Choroid plexus epithelial cell (primary cell): Measurements from ENCODE around the gene TMPRSS2.

Experiments
- DNase-seq: peaks from one replicate; pipeline ENCODE4 v3.0.0-alpha.2; 2010; ENCODE audit warnings: low read depth
- H3K4me3 ChIP-seq: 2 replicates; pipeline ENCODE4 v1.5.1; 2011; ENCODE audit warnings: low read depth, mild to moderate bottlenecking, control low read depth, low read length, moderate library complexity
- TF ChIP-seq, protein P1 (sequence below): conservative IDR thresholded peaks from 2 replicates; pipeline ENCODE4 v1.5.1; 2011; ENCODE audit warnings: low read depth, mild to moderate bottlenecking, control low read depth, inconsistent platforms, low read length, moderate library complexity

The TMPRSS2 gene

DNA sequence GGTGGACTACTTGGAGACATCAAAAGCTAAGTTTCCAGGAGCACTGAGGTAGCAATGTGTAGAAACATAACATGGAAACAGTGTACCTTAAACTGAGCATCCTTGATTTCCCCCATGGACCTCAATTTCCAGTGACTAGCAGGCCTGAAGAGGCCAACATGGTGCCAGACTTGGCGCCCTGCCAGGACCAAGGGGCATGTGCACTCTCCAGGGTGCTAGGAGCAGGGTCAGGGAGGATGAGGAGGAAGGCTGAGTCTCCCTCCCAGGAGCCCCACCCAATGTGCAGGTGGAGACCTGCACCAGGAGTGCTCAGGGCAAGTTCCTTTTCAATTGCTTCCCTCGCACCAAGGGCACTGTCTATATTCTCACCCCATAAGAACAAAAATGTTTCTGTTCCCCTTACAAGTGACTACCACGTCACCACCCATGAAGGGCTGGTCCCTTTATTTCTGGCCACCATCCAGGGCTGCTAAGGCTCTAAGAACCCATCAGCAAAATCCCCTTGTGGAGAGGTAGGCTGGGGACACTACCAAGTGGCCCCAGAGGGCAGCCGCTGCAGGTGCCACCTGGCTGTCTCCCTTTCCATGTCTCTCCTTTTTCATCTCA is 42.7 kb downstream of the TMPRSS2 start:
- TF ChIP-seq, protein P1, sequence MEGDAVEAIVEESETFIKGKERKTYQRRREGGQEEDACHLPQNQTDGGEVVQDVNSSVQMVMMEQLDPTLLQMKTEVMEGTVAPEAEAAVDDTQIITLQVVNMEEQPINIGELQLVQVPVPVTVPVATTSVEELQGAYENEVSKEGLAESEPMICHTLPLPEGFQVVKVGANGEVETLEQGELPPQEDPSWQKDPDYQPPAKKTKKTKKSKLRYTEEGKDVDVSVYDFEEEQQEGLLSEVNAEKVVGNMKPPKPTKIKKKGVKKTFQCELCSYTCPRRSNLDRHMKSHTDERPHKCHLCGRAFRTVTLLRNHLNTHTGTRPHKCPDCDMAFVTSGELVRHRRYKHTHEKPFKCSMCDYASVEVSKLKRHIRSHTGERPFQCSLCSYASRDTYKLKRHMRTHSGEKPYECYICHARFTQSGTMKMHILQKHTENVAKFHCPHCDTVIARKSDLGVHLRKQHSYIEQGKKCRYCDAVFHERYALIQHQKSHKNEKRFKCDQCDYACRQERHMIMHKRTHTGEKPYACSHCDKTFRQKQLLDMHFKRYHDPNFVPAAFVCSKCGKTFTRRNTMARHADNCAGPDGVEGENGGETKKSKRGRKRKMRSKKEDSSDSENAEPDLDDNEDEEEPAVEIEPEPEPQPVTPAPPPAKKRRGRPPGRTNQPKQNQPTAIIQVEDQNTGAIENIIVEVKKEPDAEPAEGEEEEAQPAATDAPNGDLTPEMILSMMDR, result no peak
- DNase-seq, result no peak
- H3K4me3 ChIP-seq, result no peak overlapping the region

DNA sequence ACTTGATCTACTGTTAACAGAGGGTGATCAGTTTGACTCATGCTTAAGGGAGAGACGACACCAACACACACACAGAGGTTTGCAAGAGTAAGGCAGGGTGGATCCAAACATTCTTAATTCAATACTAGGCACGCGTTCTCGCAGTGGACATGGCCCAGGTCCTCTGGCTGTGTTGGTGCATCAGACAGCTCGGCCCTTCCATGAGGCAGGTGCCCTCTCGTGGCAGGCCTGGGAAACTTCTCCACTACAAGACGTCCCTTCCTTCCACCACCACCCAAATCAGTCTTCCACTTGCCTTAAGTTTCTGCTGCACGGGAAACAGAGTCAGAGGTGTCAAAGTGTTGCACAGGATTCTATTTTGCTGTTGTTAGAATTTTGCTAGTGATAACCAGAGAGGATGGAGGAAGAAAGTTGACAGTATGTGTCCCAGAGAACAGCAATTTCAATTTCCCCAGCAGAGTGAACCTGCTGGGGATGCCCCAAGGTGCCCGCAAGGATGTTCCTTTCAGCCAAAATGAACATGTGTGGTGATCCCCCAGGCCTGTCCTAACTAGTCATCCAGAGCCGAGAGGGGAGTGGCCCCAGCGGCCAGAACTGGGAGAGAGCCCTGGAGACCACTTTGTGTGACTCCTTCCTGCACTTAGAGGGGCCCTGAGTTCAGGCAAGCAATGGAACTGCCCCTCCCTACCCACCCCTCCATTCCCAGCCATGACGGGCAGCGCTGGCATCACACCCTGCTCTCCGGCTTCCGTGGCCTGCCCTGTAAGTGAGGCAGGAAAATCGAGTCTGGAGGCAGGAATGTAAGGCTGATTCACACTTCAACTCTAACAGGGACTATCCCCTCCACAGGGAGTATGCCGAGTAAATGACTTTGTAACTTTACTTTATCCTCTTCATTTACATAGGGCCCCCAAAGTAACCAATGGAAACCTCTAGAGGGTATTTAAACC is 47.1 kb downstream of the TMPRSS2 start:
- TF ChIP-seq, protein P1, result peak; percentile 93
- H3K4me3 ChIP-seq, result no peak overlapping the region
- DNase-seq, result peak; percentile 85

- no peak for DNase-seq
- TF ChIP-seq, protein P1, result no peak
- no peak overlapping the region for H3K4me3 ChIP-seq
Measured at GRCh38 chr21:41459884-41460534, 47.9 kb downstream of the TMPRSS2 start.

GRCh38 chr21:41458559-41458958 is 49.4 kb downstream of the TMPRSS2 start:
- no peak for DNase-seq
- TF ChIP-seq, protein P1, result no peak

DNA sequence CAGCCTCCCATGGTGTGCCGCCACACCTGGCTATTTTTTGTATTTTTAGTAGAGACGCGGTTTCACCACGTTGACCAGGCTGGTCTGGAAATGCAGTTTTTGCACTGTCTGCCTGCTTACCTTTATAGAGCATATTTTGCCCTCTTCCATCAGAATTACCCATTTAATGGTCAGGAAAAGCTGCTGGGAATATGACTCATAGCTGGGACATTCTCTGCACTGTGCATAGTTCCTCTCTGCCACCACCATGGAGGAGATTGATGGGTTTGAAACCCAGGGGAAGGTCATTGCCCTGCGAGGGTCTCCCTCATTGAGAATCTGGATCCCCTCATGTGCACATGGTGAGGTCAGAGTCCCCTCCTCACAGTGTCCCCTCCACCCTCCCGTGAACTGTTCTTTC is 49.8 kb downstream of the TMPRSS2 start:
- no peak overlapping the region for H3K4me3 ChIP-seq
- no peak for DNase-seq
- TF ChIP-seq, protein P1, result no peak

More at GRCh38 chr21:41458559-41458958, 49.4 kb downstream of the TMPRSS2 start:
- H3K4me3 ChIP-seq, result no peak overlapping the region

DNA sequence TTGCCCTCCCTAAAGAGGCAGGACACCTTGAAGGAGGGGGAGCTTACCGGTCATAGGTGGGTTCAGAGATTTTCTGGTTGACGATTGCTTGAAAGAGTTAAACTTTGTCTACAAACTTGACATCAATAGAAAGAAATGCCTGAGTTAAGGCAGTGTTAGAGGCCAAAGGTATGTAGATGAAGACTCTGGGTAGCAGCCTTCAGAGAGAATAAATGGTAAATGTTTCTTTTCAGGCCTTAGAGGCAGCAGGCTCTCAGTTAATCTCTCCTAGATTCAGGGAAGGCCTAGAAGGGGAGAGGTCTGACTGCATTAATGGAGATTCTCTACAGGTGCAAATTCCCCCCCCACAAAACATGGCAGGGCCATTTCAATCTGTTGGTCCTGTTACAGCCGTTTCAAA is 54.2 kb downstream of the TMPRSS2 start:
- TF ChIP-seq, protein P1, result no peak
- no peak for DNase-seq
- H3K4me3 ChIP-seq, result no peak overlapping the region
